BLaER1 treated with 17β-estradiol and CSF1 and Interleukin-3, amounts not matched to agents 10 nM and 100 nM (cell line): ENCODE results near the gene TTC23L.
"Not testable (repeated sequence)": the region's sequence is repeated elsewhere in the genome, so short reads cannot be mapped to it uniquely, and the experiment has no call there.

Experiments
- H3K27ac ChIP-seq, 11 experiments: shearing (Covaris generic); formaldehyde crosslinking; 2 replicates each; pipeline ENCODE4 v1.8.1; 2022
- H3K27me3 ChIP-seq, 11 experiments: shearing (Covaris generic); formaldehyde crosslinking; 2 replicates each; pipeline ENCODE4 v1.8.1; 2022
- H3K36me3 ChIP-seq, 11 experiments: shearing (Covaris generic); formaldehyde crosslinking; 2 replicates each; pipeline ENCODE4 v1.8.1; 2022
- H3K4me1 ChIP-seq, 10 experiments: shearing (Covaris generic); formaldehyde crosslinking; 2 replicates each; pipeline ENCODE4 v1.8.1; 2022
- H3K4me2 ChIP-seq, 11 experiments: shearing (Covaris generic); formaldehyde crosslinking; 2 replicates each; pipeline ENCODE4 v1.8.1; 2022
- H3K4me3 ChIP-seq, 10 experiments: shearing (Covaris generic); formaldehyde crosslinking; 2 replicates each; pipeline ENCODE4 v1.8.1; 2022
- H3K9ac ChIP-seq, 11 experiments: shearing (Covaris generic); formaldehyde crosslinking; 2 replicates each; pipeline ENCODE4 v1.8.1; 2022
- H3K9me3 ChIP-seq, 11 experiments: shearing (Covaris generic); formaldehyde crosslinking; replicated peaks in 1 of 11; 2 replicates each; pipeline ENCODE4 v1.8.1; 2022
- H4K20me1 ChIP-seq, 11 experiments: shearing (Covaris generic); formaldehyde crosslinking; 2 replicates each; pipeline ENCODE4 v1.8.1; 2022
- Cebpa-rat ChIP-seq, 11 experiments: shearing (Covaris generic); IDR thresholded peaks; 2 replicates each; pipeline ENCODE4 v1.8.1; 2022

Gene TTC23L

GRCh38 chr5:34918025-34918424 lies 79.1 kb downstream of the TTC23L start:
- H3K27ac ChIP-seq = no peak overlapping the region
- peak overlapping the region in 8 of 10 experiments; percentile 84 to 100 (median 91); a peak in 6 of 20 replicates for H3K4me3 ChIP-seq
- peaks cover 38 to 61% (median 55%) of the 10 kb centered on the region in 11 experiments for H3K36me3 ChIP-seq
- no peaks in the 10 kb centered on the region for H3K27me3 ChIP-seq
- no peak for TF ChIP-seq Cebpa-rat (IDR thresholded peaks at IDR 0.05)
- H4K20me1 ChIP-seq = peaks cover 0 to 69% (median 39%) of the 10 kb centered on the region in 11 experiments; a peak in 17 of 22 replicates
- peak overlapping the region in 6 of 11 experiments; percentile 19 to 91 (median 33); a peak in 4 of 22 replicates for H3K9ac ChIP-seq
- H3K4me1 ChIP-seq = peaks cover 24 to 36% (median 31%) of the 10 kb centered on the region in 10 experiments
- H3K4me2 ChIP-seq = peak overlapping the region; percentile 83 to 99 (median 89); a peak in 20 of 22 replicates
- H3K9me3 ChIP-seq = no peaks in the 10 kb centered on the region

GRCh38 chr5:34919077-34919476 lies 80.1 kb downstream of the TTC23L start:
- Histone ChIP-seq H3K4me3 (no peak overlapping the region), H4K20me1 (peaks cover 0 to 74% (median 41%) of the 10 kb centered on the region in 11 experiments; a peak in 17 of 22 replicates), H3K9me3 (no peaks in the 10 kb centered on the region), H3K4me2 (no peak overlapping the region), H3K9ac (no peak overlapping the region), H3K27me3 (no peaks in the 10 kb centered on the region), H3K27ac (no peak overlapping the region), H3K4me1 (peaks cover 17 to 36% (median 26%) of the 10 kb centered on the region in 10 experiments), H3K36me3 (peaks cover 49 to 69% (median 65%) of the 10 kb centered on the region in 11 experiments)
- no peak for TF ChIP-seq Cebpa-rat (IDR thresholded peaks at IDR 0.05)

DNA sequence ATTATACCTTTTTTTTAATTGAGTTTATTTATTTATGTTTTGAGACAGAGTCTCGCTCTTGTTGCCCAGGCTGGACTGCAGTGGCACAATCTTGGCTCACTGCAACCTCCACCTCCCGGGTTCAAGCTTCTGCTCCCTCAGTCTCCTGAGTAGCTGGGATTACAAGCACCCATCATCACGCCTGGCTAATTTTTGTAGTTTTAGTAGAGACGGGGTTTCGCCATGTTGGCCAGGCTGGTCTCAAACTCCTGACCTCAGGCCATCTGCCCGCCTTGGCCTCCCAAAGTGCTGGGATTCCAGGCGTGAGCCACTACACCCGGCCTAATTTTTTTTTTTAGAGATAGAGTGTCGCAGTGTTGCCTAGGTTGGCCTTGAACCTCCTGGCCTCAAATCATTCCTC lies 84.3 kb downstream of the TTC23L start:
- H3K27me3 ChIP-seq, H3K9me3 ChIP-seq, H3K4me3 ChIP-seq, H3K27ac ChIP-seq: not testable (repeated sequence)
- H3K4me2 ChIP-seq = peak overlapping the region in 4 of 11 experiments; percentile 1 to 27 (median 3); a peak in 1 of 22 replicates
- peaks cover 76 to 99% (median 95%) of the 10 kb centered on the region in 11 experiments for H3K36me3 ChIP-seq
- peak overlapping the region in 1 of 11 experiments; percentile 37; a peak in 1 of 22 replicates for H3K9ac ChIP-seq
- peaks cover 0 to 87% (median 21%) of the 10 kb centered on the region in 11 experiments; a peak in 16 of 22 replicates for H4K20me1 ChIP-seq
- H3K4me1 ChIP-seq = peaks cover 3 to 21% (median 14%) of the 10 kb centered on the region in 10 experiments; a peak in 19 of 20 replicates

DNA sequence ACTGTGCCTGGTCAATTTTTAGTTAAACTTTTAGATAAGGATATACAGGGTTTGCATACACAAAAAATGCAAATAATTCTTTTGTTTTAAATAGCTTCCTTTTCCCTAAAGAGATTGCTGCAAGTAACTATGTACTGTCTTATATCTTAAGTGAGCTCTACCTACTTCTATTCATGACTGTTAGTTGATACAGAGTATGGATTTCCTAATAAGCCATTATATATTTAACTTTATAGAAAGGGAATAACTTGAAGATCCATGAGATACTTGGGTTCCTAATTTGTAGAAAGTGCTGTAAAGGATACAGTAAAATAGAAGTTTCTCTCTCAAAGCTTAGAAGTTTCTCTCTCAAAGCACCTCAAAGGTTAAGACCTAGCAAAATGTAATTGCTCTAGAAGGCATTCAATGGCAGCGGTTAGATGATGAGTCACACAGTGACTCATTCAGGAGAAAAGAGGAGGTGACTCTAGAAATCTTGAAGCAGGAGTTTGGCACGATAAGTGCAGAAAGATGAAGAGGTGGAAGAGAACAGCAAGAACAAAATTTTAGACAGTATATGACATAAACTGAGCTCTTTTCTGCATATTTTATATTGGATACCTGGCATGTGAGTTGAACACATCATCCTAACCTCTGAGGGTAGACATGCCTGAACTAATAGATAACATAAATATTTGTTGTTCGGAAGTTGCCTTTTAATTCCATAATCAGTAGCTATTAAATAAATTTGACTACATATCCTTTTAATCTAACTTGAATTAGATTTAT lies 84.9 kb downstream of the TTC23L start:
- Histone ChIP-seq H3K4me2 (peak overlapping the region in 4 of 11 experiments; percentile 1 to 27 (median 3); a peak in 1 of 22 replicates), H3K27me3 (no peaks in the 10 kb centered on the region), H3K4me3 (no peak overlapping the region), H3K4me1 (peaks cover 10 to 27% (median 20%) of the 10 kb centered on the region in 10 experiments; a peak in 19 of 20 replicates), H3K36me3 (peaks cover 74 to 93% (median 89%) of the 10 kb centered on the region in 11 experiments), H3K9ac (peak overlapping the region in 1 of 11 experiments; percentile 37; a peak in 1 of 22 replicates), H3K9me3 (no peaks in the 10 kb centered on the region), H3K27ac (no peak overlapping the region), H4K20me1 (peaks cover 0 to 85% (median 21%) of the 10 kb centered on the region in 11 experiments; a peak in 16 of 22 replicates)
- TF ChIP-seq Cebpa-rat (IDR thresholded peaks at IDR 0.05) = no peak

DNA sequence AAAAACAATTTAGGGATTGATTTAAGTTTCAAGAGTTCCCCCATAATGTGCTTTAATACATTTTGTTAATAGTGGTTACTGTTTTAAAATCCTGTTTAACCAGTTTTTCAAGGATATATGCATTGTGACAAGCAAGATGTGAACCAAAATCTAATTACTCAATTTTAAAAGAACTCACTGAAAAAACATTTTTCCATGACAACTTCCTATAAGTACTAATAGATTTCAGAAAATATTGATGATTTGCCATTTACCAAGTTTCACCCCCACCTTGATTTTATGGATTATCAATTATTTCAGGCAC lies 85.5 kb downstream of the TTC23L start:
- peaks cover 11 to 29% (median 20%) of the 10 kb centered on the region in 10 experiments; a peak in 19 of 20 replicates for H3K4me1 ChIP-seq
- H3K4me2 ChIP-seq = no peak overlapping the region
- peaks cover 0 to 80% (median 21%) of the 10 kb centered on the region in 11 experiments; a peak in 16 of 22 replicates for H4K20me1 ChIP-seq
- no peaks in the 10 kb centered on the region for H3K9me3 ChIP-seq
- no peak for TF ChIP-seq Cebpa-rat (IDR thresholded peaks at IDR 0.05)
- no peak overlapping the region for H3K27ac ChIP-seq
- no peak overlapping the region for H3K9ac ChIP-seq
- no peak overlapping the region for H3K4me3 ChIP-seq
- no peaks in the 10 kb centered on the region for H3K27me3 ChIP-seq
- H3K36me3 ChIP-seq = peaks cover 70 to 87% (median 84%) of the 10 kb centered on the region in 11 experiments

DNA sequence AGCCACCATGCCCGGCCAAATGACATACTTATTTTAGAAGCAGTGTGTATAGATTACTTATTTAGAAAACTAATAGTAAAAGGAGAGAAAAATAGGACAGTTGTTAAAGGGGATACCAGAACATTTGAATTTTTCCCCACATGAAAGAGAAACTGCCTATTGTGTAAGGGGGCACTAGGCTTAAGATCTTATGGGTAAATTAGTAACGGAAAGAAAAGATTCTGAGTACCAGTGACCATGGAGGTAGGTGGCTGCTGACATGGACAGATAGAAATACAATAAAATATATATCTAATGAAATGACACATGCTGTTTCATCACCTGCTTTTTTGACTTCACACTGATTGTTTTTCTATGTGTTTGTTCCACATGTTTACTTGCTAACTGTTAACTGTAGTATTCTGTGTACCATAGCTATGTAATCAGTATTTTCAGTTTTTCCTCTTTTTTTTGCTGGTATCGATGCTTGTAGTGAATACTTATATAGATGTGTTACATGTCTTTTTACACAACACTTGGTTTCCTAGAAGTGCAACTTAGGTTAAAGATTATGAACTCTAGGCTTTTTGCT lies 87.4 kb downstream of the TTC23L start:
- Histone ChIP-seq H3K36me3 (peaks cover 50 to 67% (median 64%) of the 10 kb centered on the region in 11 experiments), H4K20me1 (peaks cover 0 to 78% (median 19%) of the 10 kb centered on the region in 11 experiments; a peak in 16 of 22 replicates), H3K4me1 (peaks cover 21 to 37% (median 29%) of the 10 kb centered on the region in 10 experiments; a peak in 19 of 20 replicates), H3K27me3 (no peaks in the 10 kb centered on the region), H3K9ac (no peak overlapping the region), H3K9me3 (no peaks in the 10 kb centered on the region), H3K4me3 (no peak overlapping the region), H3K4me2 (no peak overlapping the region), H3K27ac (no peak overlapping the region)
- no peak for TF ChIP-seq Cebpa-rat (IDR thresholded peaks at IDR 0.05)

DNA sequence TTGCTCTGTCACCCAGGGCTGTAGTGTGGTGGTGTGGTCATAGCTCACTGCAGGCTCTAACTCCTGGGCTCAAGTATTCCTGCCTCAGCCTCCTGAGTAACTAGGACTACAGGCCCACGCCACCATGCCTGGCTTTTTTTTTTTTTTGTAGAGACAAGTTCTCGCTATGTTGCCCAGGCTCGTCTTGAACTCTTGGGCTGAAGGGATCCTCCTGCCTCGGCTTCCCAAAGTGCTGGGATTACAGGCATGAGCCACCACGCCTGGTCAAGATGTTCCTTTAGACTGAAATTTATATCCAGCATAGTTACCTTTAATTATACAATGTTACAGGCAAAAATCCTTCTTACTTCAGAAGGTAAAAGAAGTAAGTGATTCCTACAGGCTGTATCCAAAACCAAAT lies 88.8 kb downstream of the TTC23L start:
- no peaks in the 10 kb centered on the region for H3K27me3 ChIP-seq
- H3K36me3 ChIP-seq = peaks cover 36 to 64% (median 53%) of the 10 kb centered on the region in 11 experiments
- no peak overlapping the region for H3K27ac ChIP-seq
- peak overlapping the region in 6 of 11 experiments; percentile 67 to 86 (median 75); a peak in 7 of 22 replicates for H3K4me2 ChIP-seq
- no peaks in the 10 kb centered on the region for H3K9me3 ChIP-seq
- peaks cover 0 to 79% (median 23%) of the 10 kb centered on the region in 11 experiments; a peak in 17 of 22 replicates for H4K20me1 ChIP-seq
- H3K4me3 ChIP-seq = no peak overlapping the region
- peaks cover 24 to 43% (median 35%) of the 10 kb centered on the region in 10 experiments; a peak in 19 of 20 replicates for H3K4me1 ChIP-seq
- H3K9ac ChIP-seq = no peak overlapping the region
- no peak for TF ChIP-seq Cebpa-rat (IDR thresholded peaks at IDR 0.05)

DNA sequence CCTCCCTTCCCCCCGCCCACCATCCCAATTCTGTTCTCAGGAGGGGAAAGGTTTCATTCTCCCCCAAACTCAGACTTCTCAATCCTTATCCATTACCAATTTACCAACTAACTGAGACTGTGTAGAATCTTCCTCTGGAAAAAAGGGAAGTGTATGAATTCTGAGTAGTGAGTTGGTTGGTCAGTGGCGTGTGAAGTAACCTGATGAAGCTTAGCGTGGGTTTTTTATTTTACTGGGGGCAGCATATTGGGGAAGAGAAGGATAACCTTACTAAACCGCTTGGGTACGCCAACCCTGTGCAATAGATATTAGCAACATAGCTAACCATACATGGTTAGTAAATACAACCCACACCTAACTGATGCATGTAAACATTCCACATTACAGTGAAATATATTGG lies 89.3 kb downstream of the TTC23L start:
- TF ChIP-seq Cebpa-rat (IDR thresholded peaks at IDR 0.05) = no peak
- no peak overlapping the region for H3K27ac ChIP-seq

More for the DNA sequence above, 89.3 kb downstream of the TTC23L start:
- H3K27me3 ChIP-seq = no peaks in the 10 kb centered on the region
- H3K4me2 ChIP-seq = peak overlapping the region; percentile 63 to 86 (median 72); a peak in 21 of 22 replicates
- H4K20me1 ChIP-seq = peaks cover 2 to 81% (median 27%) of the 10 kb centered on the region in 11 experiments; a peak in 19 of 22 replicates
- peaks cover 33 to 64% (median 52%) of the 10 kb centered on the region in 11 experiments for H3K36me3 ChIP-seq
- peaks cover 24 to 40% (median 33%) of the 10 kb centered on the region in 10 experiments; a peak in 19 of 20 replicates for H3K4me1 ChIP-seq
- H3K9me3 ChIP-seq = no peaks in the 10 kb centered on the region
- H3K4me3 ChIP-seq = peak overlapping the region in 1 of 10 experiments; percentile 94; a peak in 1 of 20 replicates
- H3K9ac ChIP-seq = no peak overlapping the region
